GM18498 (cell line): ENCODE results near the gene ANKRD61.
A peak's percentile ranks its signal among the peaks of the same experiment; 100 is the strongest.
"Not testable (repeated sequence)": the region's sequence is repeated elsewhere in the genome, so short reads cannot be mapped to it uniquely, and the experiment has no call there.

Experiments used
- ATAC-seq: cut with Tn5 transposase; IDR thresholded peaks from one replicate; pipeline ENCODE4 v1.9.1; 2021; ENCODE audit warnings: mild to moderate bottlenecking, moderate library complexity; ENCODE audit not compliant: unreplicated experiment

The ANKRD61 gene

GRCh38 chr7:6030988-6031387, at the start of gene ANKRD61:
TSS of gene ANKRD61 (plus strand) at chr7:6031376. CDS start at chr7:6031376, 0 bp downstream.
- no peak for ATAC-seq

- ATAC-seq, result not testable (repeated sequence)
These were observed 44.1 kb upstream of the ANKRD61 start for GRCh38 chr7:5987061-5987460.

- ATAC-seq, result no peak
These were observed 33.9 kb upstream of the ANKRD61 start for GRCh38 chr7:5997210-5997808.

- ATAC-seq, result no peak
These were observed 23.8 kb upstream of the ANKRD61 start for GRCh38 chr7:6007386-6007785.

GRCh38 chr7:6007835-6008590, 23.2 kb upstream of the ANKRD61 start:
- not testable (repeated sequence) for ATAC-seq

GRCh38 chr7:6008668-6009611, 22.2 kb upstream of the ANKRD61 start, which contains the start of the genes AIMP2 and PMS2:
TSS of gene AIMP2 (plus strand) at chr7:6009272. CDS start at chr7:6009364, 92 bp downstream.
TSS of gene PMS2 (minus strand) at chr7:6009049. CDS start at chr7:6009019, 30 bp downstream.
- ATAC-seq, result peak; percentile 92

- ATAC-seq, result not testable (repeated sequence)
These were observed 20.8 kb upstream of the ANKRD61 start for GRCh38 chr7:6010370-6010769.

GRCh38 chr7:6011541-6011940, 19.6 kb upstream of the ANKRD61 start:
- no peak for ATAC-seq

GRCh38 chr7:6012355-6013104, 18.6 kb upstream of the ANKRD61 start:
- no peak for ATAC-seq

GRCh38 chr7:6015917-6016652, 15.1 kb upstream of the ANKRD61 start:
- no peak for ATAC-seq

GRCh38 chr7:6016653-6016966, 14.6 kb upstream of the ANKRD61 start:
- ATAC-seq, result no peak

- no peak for ATAC-seq
These were observed 10.5 kb upstream of the ANKRD61 start for GRCh38 chr7:6020371-6021286.

GRCh38 chr7:6022707-6023106, 8.5 kb upstream of the ANKRD61 start:
- ATAC-seq, result no peak

GRCh38 chr7:6023974-6024435, 7.2 kb upstream of the ANKRD61 start:
- no peak for ATAC-seq

GRCh38 chr7:6026011-6026819, 5.0 kb upstream of the ANKRD61 start:
- ATAC-seq, result peak; percentile 78

- ATAC-seq, result no peak
These were observed 4.3 kb upstream of the ANKRD61 start for GRCh38 chr7:6026820-6027311.

GRCh38 chr7:6027806-6028365, 3.3 kb upstream of the ANKRD61 start:
- ATAC-seq, result no peak
